HG03378 (cell line): ENCODE data around the gene CAPN2.
A peak's percentile ranks its signal among the peaks of the same experiment; 100 is the strongest.
"Not testable (repeated sequence)": the region's sequence is repeated elsewhere in the genome, so short reads cannot be mapped to it uniquely, and the experiment has no call there.

Source experiments
- ATAC-seq: cut with Tn5 transposase; IDR thresholded peaks from one replicate; pipeline ENCODE4 v1.9.1; 2021; ENCODE audit warnings: mild to moderate bottlenecking, moderate library complexity; ENCODE audit not compliant: unreplicated experiment

Gene CAPN2

GRCh38 chr1:223716302-223716862 is 4.0 kb downstream of the CAPN2 start:
- ATAC-seq = peak; percentile 63

- ATAC-seq = no peak
Observed at GRCh38 chr1:223717123-223717522, 4.8 kb downstream of the CAPN2 start.

- ATAC-seq = no peak
Observed at GRCh38 chr1:223717695-223718363, 5.5 kb downstream of the CAPN2 start.

GRCh38 chr1:223718850-223719249 is 6.5 kb downstream of the CAPN2 start:
- ATAC-seq = no peak

GRCh38 chr1:223720971-223721591 is 8.7 kb downstream of the CAPN2 start:
- ATAC-seq = no peak

GRCh38 chr1:223721658-223722607 is 9.6 kb downstream of the CAPN2 start:
- no peak for ATAC-seq

GRCh38 chr1:223723351-223723904 is 11.1 kb downstream of the CAPN2 start:
- ATAC-seq = no peak

GRCh38 chr1:223724376-223724775 is 12.0 kb downstream of the CAPN2 start:
- no peak for ATAC-seq

GRCh38 chr1:223725578-223725977 is 13.2 kb downstream of the CAPN2 start:
- no peak for ATAC-seq

- ATAC-seq = peak; percentile 91
Observed at GRCh38 chr1:223726380-223727001, 14.2 kb downstream of the CAPN2 start.

GRCh38 chr1:223727541-223727940 is 15.2 kb downstream of the CAPN2 start:
- ATAC-seq = no peak

- ATAC-seq = no peak
Observed at GRCh38 chr1:223729906-223730305, 17.6 kb downstream of the CAPN2 start.

GRCh38 chr1:223730479-223731132 is 18.3 kb downstream of the CAPN2 start:
- no peak for ATAC-seq

- no peak for ATAC-seq
Observed at GRCh38 chr1:223731133-223731770, 18.9 kb downstream of the CAPN2 start.

GRCh38 chr1:223732993-223733798 is 20.9 kb downstream of the CAPN2 start:
- no peak for ATAC-seq

- no peak for ATAC-seq
Observed at GRCh38 chr1:223733898-223734852, 21.8 kb downstream of the CAPN2 start.

GRCh38 chr1:223736638-223737037 is 24.3 kb downstream of the CAPN2 start:
- ATAC-seq = not testable (repeated sequence)

- no peak for ATAC-seq
Observed at GRCh38 chr1:223737342-223737741, 25.0 kb downstream of the CAPN2 start.
